ENCODE measurements around the gene PLEKHG2. TPM values are rescaled to one million over a fixed set of nuclear protein-coding genes. Genes with fewer than 3 reads are reported as not detected.

Gene PLEKHG2
- total and polyA plus RNA-seq, 9 of the 15 experiments (the other 6 are each of a cell fraction or from before 2014, with no cell fraction given) = 0.98 to 45.7 (median 9.8) TPM

GRCh38 chr19:39469036-39469435 is 56.6 kb downstream of the PLEKHG2 start:
- no peak for ATAC-seq

DNA sequence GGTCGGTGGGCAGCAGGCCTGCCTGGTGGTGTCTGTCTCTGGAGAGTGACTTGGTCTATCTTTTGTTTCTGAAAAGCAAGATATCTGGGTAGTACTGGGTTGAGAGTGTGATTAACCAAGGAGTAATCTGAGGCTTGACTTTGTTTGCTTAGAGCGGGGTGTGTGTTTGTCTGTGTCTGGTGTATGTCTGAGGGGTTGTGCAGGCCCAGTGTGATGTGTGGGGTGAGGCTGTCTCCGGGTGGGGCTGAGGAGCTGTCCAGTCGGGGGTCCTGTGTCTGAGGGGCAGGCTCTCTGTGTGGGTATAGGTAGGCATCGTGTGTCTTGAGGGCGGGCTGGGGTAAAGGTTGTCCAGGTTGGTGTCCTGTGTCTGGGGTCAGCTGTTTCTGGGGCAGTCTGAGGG is 57.1 kb downstream of the PLEKHG2 start:
- Histone ChIP-seq H3K9ac (ENCODE audit: insufficient read depth in 1 of 2, low read depth in 2 of 2, low read length in 2 of 2) (peak overlapping the region in 1 of 2 experiments; percentile 78; a peak in 1 of 4 replicates), H3K4me1 (replicated peaks in 1 of 2; ENCODE audit: control insufficient read depth in 2 of 2, insufficient read depth in 2 of 2, low read length in 2 of 2) (peaks cover 0 to 16% of the 10 kb centered on the region in 2 experiments; a peak in 1 of 5 replicates), H3K27me3 (ENCODE audit: control insufficient read depth in 2 of 2, insufficient read depth in 2 of 2, low read length in 2 of 2) (no peaks in the 10 kb centered on the region), H3K9me3 (replicated peaks; ENCODE audit: control insufficient read depth, insufficient read depth, low read depth, low read length) (no peaks in the 10 kb centered on the region), H3K4me3 (no peak overlapping the region), H3K79me2 (ENCODE audit: control insufficient read depth, insufficient read depth, low read length) (no peaks in the 10 kb centered on the region), H3K36me3 (ENCODE audit: control insufficient read depth, insufficient read depth, low read length) (peaks cover 98% of the 10 kb centered on the region), H3K9me1 (ENCODE audit: control insufficient read depth, insufficient read depth, low read length) (no peaks in the 10 kb centered on the region), H3K4me2 (ENCODE audit: insufficient read depth, low read length) (no peak overlapping the region), H3K27ac (ENCODE audit: extremely low read depth, low read depth, low read length) (no peak overlapping the region), H2AFZ (ENCODE audit: low read depth, low read length) (no peak overlapping the region), H4K20me1 (replicated peaks; ENCODE audit: control insufficient read depth, insufficient read depth, low read length) (no peaks in the 10 kb centered on the region; the same call in 1 of the 2 replicates)
- no peak for TF ChIP-seq KDM5B (IDR thresholded peaks at IDR 0.05; ENCODE audit: insufficient replicate concordance, low read depth, low read length)
- TF ChIP-seq ZNF41 (CRISPR knock-in tag; conservative IDR thresholded peaks at IDR 0.05) = no peak
- TF ChIP-seq SMAD3 (CRISPR knock-in tag; conservative IDR thresholded peaks at IDR 0.05) = no peak
- 0 out of 2 replicates have a peak, but pooled peaks have one; percentile 8 for TF ChIP-seq RBFOX2 (IDR thresholded peaks at IDR 0.05; ENCODE audit: low read depth, low read length)
- no peak for DNase-seq (ENCODE audit: extremely low read depth in 1 of 4, low spot score in 3 of 4)
- CTCF ChIA-PET (ENCODE audit: low intra/inter-chr PET ratio) = no interaction called here
- intact Hi-C loops (cut with micrococcal nuclease) = no loop called here
- in situ Hi-C loops (cut with MboI) = no loop called here
- FAIRE-seq = no peak
- POLR2A ChIA-PET = interaction anchor here (0.6 to 1.4 kb wide), 3 partner anchors 14 to 34 kb away, joined by 3 read pairs; partner anchors contain the start of gene RPS16
- BruUV-seq (replicated peaks) = no TSS peak
- no peak for ATAC-seq
- WGBS (ENCODE audit: insufficient coverage, low coverage, missing lambda C conversion rate) = 87% methylated on average over 4 of the region's 6 CpGs

More at GRCh38 chr19:39469036-39469435, 56.6 kb downstream of the PLEKHG2 start:
- no peak overlapping the region for H3K27ac ChIP-seq (ENCODE audit: extremely low read depth, low read depth, low read length)
- no peaks in the 10 kb centered on the region for H3K79me2 ChIP-seq (ENCODE audit: control insufficient read depth, insufficient read depth, low read length)
- H2AFZ ChIP-seq (ENCODE audit: low read depth, low read length) = no peak overlapping the region
- H4K20me1 ChIP-seq (replicated peaks; ENCODE audit: control insufficient read depth, insufficient read depth, low read length) = no peaks in the 10 kb centered on the region; the same call in 1 of the 2 replicates
- in situ Hi-C loops (cut with MboI) (no loop called here), intact Hi-C loops (cut with micrococcal nuclease) (no loop called here)
- FAIRE-seq = no peak
- H3K9me3 ChIP-seq (replicated peaks; ENCODE audit: control insufficient read depth, insufficient read depth, low read depth, low read length) = no peaks in the 10 kb centered on the region
- no peak overlapping the region for H3K4me3 ChIP-seq
- DNase-seq (ENCODE audit: extremely low read depth in 1 of 4, low spot score in 3 of 4) = no peak
- peak overlapping the region in 1 of 2 experiments; percentile 78; a peak in 2 of 4 replicates for H3K9ac ChIP-seq (ENCODE audit: insufficient read depth in 1 of 2, low read depth in 2 of 2, low read length in 2 of 2)
- H3K27me3 ChIP-seq (ENCODE audit: control insufficient read depth in 2 of 2, insufficient read depth in 2 of 2, low read length in 2 of 2) = no peaks in the 10 kb centered on the region
- peaks cover 96% of the 10 kb centered on the region; the same call in 2 of the 3 replicates for H3K36me3 ChIP-seq (ENCODE audit: control insufficient read depth, insufficient read depth, low read length)
- ChIA-PET POLR2A (interaction anchor here (0.8 to 1.4 kb wide), 3 partner anchors 12 to 33 kb away, joined by 3 read pairs; partner anchors contain the start of genes RPS16 and TIMM50), CTCF (ENCODE audit: low intra/inter-chr PET ratio) (no interaction called here)
- TF ChIP-seq RBFOX2 (IDR thresholded peaks at IDR 0.05; ENCODE audit: low read depth, low read length) = peak; percentile 30; the same call in 1 of the 2 replicates
- no peak for TF ChIP-seq HNRNPLL (IDR thresholded peaks at IDR 0.05; ENCODE audit: low read depth, low read length, poor library complexity, severe bottlenecking)
- H3K4me2 ChIP-seq (ENCODE audit: insufficient read depth, low read length) = no peak overlapping the region
- peaks cover 0 to 11% of the 10 kb centered on the region in 2 experiments; a peak in 1 of 5 replicates for H3K4me1 ChIP-seq (replicated peaks in 1 of 2; ENCODE audit: control insufficient read depth in 2 of 2, insufficient read depth in 2 of 2, low read length in 2 of 2)
- WGBS (ENCODE audit: insufficient coverage, low coverage, missing lambda C conversion rate) = 89% methylated on average over 11 of the region's 11 CpGs
- no TSS peak for BruUV-seq (replicated peaks)
- no peaks in the 10 kb centered on the region for H3K9me1 ChIP-seq (ENCODE audit: control insufficient read depth, insufficient read depth, low read length)
